C4-2B (cell line): ENCODE results near the gene FAM13A.

ENCODE experiments used
- CTCF ChIP-seq: fragments of 450-650 bp; conservative IDR thresholded peaks from 2 replicates; pipeline ENCODE4 v1.5.1; 2017; ENCODE audit warnings: mild to moderate bottlenecking
- ZFX ChIP-seq: fragments of 450-650 bp; IDR thresholded peaks from 2 replicates; pipeline ENCODE4 v1.6.1; 2017

GRCh38 chr4:88761861-88762523 lies 295.0 kb downstream of the FAM13A start:
- TF ChIP-seq CTCF (no peak), ZFX (no peak)
